Skeletal muscle tissue (tissue), 4 donors: Measurements from ENCODE around the gene SPEG. TPM values are rescaled to one million over a fixed set of nuclear protein-coding genes. Genes with fewer than 3 reads are reported as not detected.

ENCODE experiments used
- H3K27ac ChIP-seq: one replicate; pipeline ENCODE4 v1.7.0; 2013; ENCODE audit warnings: mild to moderate bottlenecking, low read depth, low read length, inconsistent platforms
- H3K27me3 ChIP-seq, 3 donors: one replicate each; pipeline ENCODE4 v1.7.0; 2013; ENCODE audit warnings: low read length in 3 of 3; ENCODE audit not compliant: control insufficient read depth in 3 of 3, insufficient read depth in 3 of 3
- H3K36me3 ChIP-seq, 3 donors: one replicate each; pipeline ENCODE4 v1.7.0; 2013; ENCODE audit warnings: low read length in 3 of 3; ENCODE audit not compliant: control insufficient read depth in 3 of 3, insufficient read depth in 3 of 3
- H3K4me1 ChIP-seq, 3 donors: one replicate each; pipeline ENCODE4 v1.7.0; 2013; ENCODE audit warnings: low read length in 3 of 3, mild to moderate bottlenecking in 3 of 3; ENCODE audit not compliant: control insufficient read depth in 3 of 3, insufficient read depth in 3 of 3
- H3K4me3 ChIP-seq, 3 donors: one replicate each; pipeline ENCODE4 v1.7.0; 2013; ENCODE audit warnings: low read length in 3 of 3
- H3K9ac ChIP-seq, 3 donors: one replicate each; pipeline ENCODE4 v1.7.0; 2013; ENCODE audit warnings: low read length in 3 of 3, mild to moderate bottlenecking in 3 of 3, moderate library complexity in 2 of 3, low read depth in 1 of 3
- H3K9me3 ChIP-seq, 3 donors: one replicate each; pipeline ENCODE4 v1.7.0; 2013; ENCODE audit warnings: low read length in 3 of 3; ENCODE audit not compliant: control insufficient read depth in 3 of 3
- total RNA-seq: library from RNA; depleted of rRNA; stranded (reverse); fragments of >200 nt; gene quantifications from one replicate; pipeline ENCODE4 v1.2.3, GENCODE V29; 2014
- donor health status: Osteomylitis.

The SPEG gene
- total RNA-seq, 1 donor from 2014 or later: 95.5 TPM

GRCh38 chr2:219497495-219498279, 63.0 kb downstream of the SPEG start:
- peaks cover 9 to 24% (median 12%) of the 10 kb centered on the region in 3 donors for H3K36me3 ChIP-seq
- H3K4me1 ChIP-seq: peaks cover 48 to 56% (median 51%) of the 10 kb centered on the region in 3 donors
- peak overlapping the region; percentile 90 to 93 (median 91) for H3K9ac ChIP-seq
- peaks cover 0 to 4% (median 0%) of the 10 kb centered on the region in 3 donors for H3K27me3 ChIP-seq
- no peaks in the 10 kb centered on the region for H3K9me3 ChIP-seq
- H3K4me3 ChIP-seq: peak overlapping the region; percentile 79 to 92 (median 89)
- H3K27ac ChIP-seq: peak overlapping the region; percentile 90

DNA sequence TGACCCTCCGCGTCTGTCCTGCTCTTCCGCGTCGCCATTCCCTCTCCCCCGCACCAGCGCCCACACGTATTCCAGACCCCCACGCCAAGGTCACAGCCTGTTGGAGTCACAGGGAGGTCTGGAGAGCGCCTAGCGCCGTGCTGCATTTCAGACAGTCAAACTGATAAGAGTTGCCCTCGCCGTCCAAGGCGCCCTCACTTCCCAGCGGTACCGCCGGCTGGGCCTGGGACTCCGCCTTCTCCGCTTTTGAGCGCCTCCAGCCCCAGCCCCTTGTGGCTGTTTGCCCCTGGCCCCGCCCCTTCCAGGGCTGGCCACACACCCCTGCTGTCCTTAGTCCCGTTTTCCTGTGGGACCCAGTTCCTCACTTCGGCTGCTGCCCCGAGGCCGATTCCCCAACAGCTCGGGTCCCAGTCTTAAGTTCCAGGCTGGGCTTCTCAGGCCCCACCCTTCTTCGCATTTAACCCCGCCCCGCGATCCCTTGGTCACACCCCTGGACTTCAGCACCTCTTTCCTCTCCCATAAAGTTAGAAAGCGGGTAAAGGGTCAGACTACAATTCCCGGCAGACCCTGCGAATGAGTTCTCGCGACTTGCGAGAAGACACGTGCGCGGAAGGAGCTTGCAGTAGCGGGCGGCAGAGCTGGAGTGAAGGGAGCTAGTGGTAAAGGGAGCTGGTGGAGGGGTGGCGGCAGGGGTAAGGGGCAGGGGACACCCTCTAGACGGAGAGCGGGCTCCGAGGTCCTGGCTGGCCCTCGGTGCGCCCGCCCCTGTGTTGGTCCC, 63.8 kb downstream of the SPEG start, which contains the start of gene GMPPA:
Gene GMPPA (plus strand): TSS at position 612 of the 778 bp plus-strand sequence. CDS start 1,085 bp downstream, outside the sequence.
- Histone ChIP-seq H3K27ac (peak within 1 kb of the TSS; percentile 90), H3K4me3 (peak within 1 kb of the TSS; percentile 79 to 92 (median 89)), H3K9ac (peak within 1 kb of the TSS; percentile 90 to 93 (median 91))

DNA sequence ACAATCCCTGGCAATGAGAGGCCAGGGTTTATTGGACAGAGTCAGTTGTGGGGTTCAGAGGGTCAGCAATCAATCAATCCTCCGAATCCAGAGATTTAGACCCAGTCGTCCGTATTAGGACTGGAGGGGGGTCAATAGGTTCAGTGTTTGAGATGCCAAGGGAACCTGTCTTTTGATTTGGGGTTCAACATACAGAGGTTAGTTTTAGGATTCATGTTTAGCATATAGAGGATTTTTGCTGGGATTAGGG, 64.3 kb downstream of the SPEG start:
- H3K4me1 ChIP-seq: peaks cover 48 to 56% (median 51%) of the 10 kb centered on the region in 3 donors
- no peaks in the 10 kb centered on the region for H3K9me3 ChIP-seq
- peak overlapping the region; percentile 90 to 93 (median 91) for H3K9ac ChIP-seq
- peak overlapping the region; percentile 90 for H3K27ac ChIP-seq
- peak overlapping the region; percentile 79 to 92 (median 89) for H3K4me3 ChIP-seq
- H3K36me3 ChIP-seq: peaks cover 12 to 23% (median 13%) of the 10 kb centered on the region in 3 donors
- H3K27me3 ChIP-seq: peaks cover 0 to 3% (median 0%) of the 10 kb centered on the region in 3 donors

More for the DNA sequence above, 63.8 kb downstream of the SPEG start, which contains the start of gene GMPPA:
- Histone ChIP-seq H3K9me3 (no peaks in the 10 kb centered on the region), H3K36me3 (peaks cover 8 to 21% (median 9%) of the 10 kb centered on the region in 3 donors), H3K4me1 (peaks cover 48 to 56% (median 51%) of the 10 kb centered on the region in 3 donors), H3K27me3 (peaks cover 0 to 3% (median 0%) of the 10 kb centered on the region in 3 donors)

DNA sequence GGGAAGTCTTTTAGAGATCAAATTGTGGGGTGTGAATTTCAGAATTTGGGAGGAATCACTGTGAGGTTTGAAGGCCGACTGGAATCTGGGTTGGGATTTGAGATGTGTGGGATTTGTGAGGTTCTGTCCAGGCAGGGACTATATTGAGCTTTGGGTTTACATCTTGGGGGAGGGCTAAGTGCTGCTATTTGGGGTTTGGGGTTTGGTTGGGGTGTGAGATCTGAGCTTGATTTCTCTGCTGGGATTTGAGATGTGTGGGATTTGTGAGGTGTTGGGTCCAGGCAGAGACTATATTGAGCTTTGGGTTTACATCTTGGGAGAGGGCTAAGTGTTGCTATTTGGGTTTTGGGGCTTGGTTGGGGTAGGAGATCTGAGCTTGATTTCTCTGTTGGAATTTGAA, 64.9 kb downstream of the SPEG start:
- H3K27ac ChIP-seq: no peak overlapping the region
- no peaks in the 10 kb centered on the region for H3K9me3 ChIP-seq
- H3K9ac ChIP-seq: peak overlapping the region; percentile 90 to 93 (median 91)
- peaks cover 48 to 56% (median 51%) of the 10 kb centered on the region in 3 donors for H3K4me1 ChIP-seq
- peak overlapping the region; percentile 79 to 92 (median 89) for H3K4me3 ChIP-seq
- no peaks in the 10 kb centered on the region for H3K27me3 ChIP-seq
- H3K36me3 ChIP-seq: peaks cover 18 to 29% (median 19%) of the 10 kb centered on the region in 3 donors

GRCh38 chr2:219500135-219500534, 65.5 kb downstream of the SPEG start:
- H3K36me3 ChIP-seq: peaks cover 19 to 35% (median 20%) of the 10 kb centered on the region in 3 donors
- no peaks in the 10 kb centered on the region for H3K9me3 ChIP-seq
- H3K4me3 ChIP-seq: no peak overlapping the region
- no peaks in the 10 kb centered on the region for H3K27me3 ChIP-seq
- H3K4me1 ChIP-seq: peaks cover 46 to 51% (median 49%) of the 10 kb centered on the region in 3 donors
- H3K27ac ChIP-seq: no peak overlapping the region
- no peak overlapping the region for H3K9ac ChIP-seq

DNA sequence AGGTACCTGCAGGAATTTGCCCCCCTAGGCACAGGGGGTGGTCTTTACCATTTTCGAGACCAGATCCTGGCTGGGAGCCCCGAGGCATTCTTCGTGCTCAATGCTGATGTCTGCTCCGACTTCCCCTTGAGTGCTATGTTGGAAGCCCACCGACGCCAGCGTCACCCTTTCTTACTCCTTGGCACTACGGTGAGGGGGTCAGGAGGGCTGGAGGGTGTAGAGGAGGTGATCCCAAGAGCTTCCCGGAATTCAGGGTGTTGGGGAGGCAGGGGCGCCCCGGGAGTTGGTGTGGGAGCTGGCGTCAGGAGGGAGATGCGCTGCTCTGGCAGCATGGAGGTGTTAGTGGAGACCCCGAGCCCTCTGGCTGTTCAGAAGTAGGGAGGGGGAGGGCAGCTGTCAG, 67.2 kb downstream of the SPEG start:
- no peak overlapping the region for H3K9ac ChIP-seq
- no peak overlapping the region for H3K4me3 ChIP-seq
- no peaks in the 10 kb centered on the region for H3K27me3 ChIP-seq
- peaks cover 32 to 33% (median 32%) of the 10 kb centered on the region in 3 donors for H3K4me1 ChIP-seq
- H3K9me3 ChIP-seq: no peaks in the 10 kb centered on the region
- peaks cover 28 to 48% (median 32%) of the 10 kb centered on the region in 3 donors for H3K36me3 ChIP-seq
- H3K27ac ChIP-seq: no peak overlapping the region

GRCh38 chr2:219502618-219503017, 68.0 kb downstream of the SPEG start:
- Histone ChIP-seq H3K36me3 (peaks cover 28 to 48% (median 32%) of the 10 kb centered on the region in 3 donors), H3K4me1 (peaks cover 24 to 26% (median 24%) of the 10 kb centered on the region in 3 donors)

GRCh38 chr2:219505585-219505984, 70.9 kb downstream of the SPEG start:
- Histone ChIP-seq H3K27me3 (peaks cover 5 to 18% (median 6%) of the 10 kb centered on the region in 3 donors), H3K9me3 (no peaks in the 10 kb centered on the region), H3K9ac (no peak overlapping the region), H3K27ac (no peak overlapping the region), H3K4me1 (peaks cover 9 to 12% (median 9%) of the 10 kb centered on the region in 3 donors), H3K4me3 (no peak overlapping the region), H3K36me3 (peaks cover 28 to 48% (median 32%) of the 10 kb centered on the region in 3 donors)

More at GRCh38 chr2:219502618-219503017, 68.0 kb downstream of the SPEG start:
- H3K9ac ChIP-seq: no peak overlapping the region
- H3K27ac ChIP-seq: no peak overlapping the region
- peaks cover 0 to 2% (median 0%) of the 10 kb centered on the region in 3 donors for H3K27me3 ChIP-seq
- no peak overlapping the region for H3K4me3 ChIP-seq
- H3K9me3 ChIP-seq: no peaks in the 10 kb centered on the region

- H3K9ac ChIP-seq: no peak overlapping the region
These were observed 71.6 kb downstream of the SPEG start for GRCh38 chr2:219506153-219506801.

More at GRCh38 chr2:219506153-219506801, 71.6 kb downstream of the SPEG start:
- Histone ChIP-seq H3K4me1 (peaks cover 9 to 12% (median 9%) of the 10 kb centered on the region in 3 donors), H3K27me3 (peaks cover 5 to 23% (median 7%) of the 10 kb centered on the region in 3 donors), H3K9me3 (no peaks in the 10 kb centered on the region), H3K4me3 (no peak overlapping the region), H3K27ac (no peak overlapping the region), H3K36me3 (peaks cover 28 to 47% (median 31%) of the 10 kb centered on the region in 3 donors)
